ENCODE results near the gene ZMYND11.

Gene ZMYND11

DNA sequence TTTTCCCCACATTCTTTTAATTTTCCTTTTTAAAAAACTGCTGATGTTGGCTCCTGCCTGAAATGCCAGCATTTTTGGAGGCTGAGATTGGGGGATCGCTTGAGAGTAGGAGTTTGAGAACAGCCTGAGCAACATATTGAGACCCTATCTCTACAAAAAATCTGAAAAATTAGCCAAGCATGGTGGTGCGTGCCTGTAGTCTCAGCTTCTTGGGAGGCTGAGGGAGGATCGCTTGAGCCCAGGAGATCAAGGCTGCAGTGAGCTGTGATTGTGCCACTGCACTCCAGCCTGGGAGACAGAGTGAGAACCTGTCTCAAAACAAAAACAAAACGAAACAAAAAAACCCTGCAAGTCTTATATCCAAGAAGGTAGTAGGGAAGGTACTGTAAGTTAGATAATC, 51.7 kb downstream of the ZMYND11 start:
- ChIA-PET POLR2A (no interaction called here), CTCF (no interaction called here)
- TF ChIP-seq ZNF555 (tag by site-specific recombination; conservative IDR thresholded peaks at IDR 0.05), result no peak
- no peak for TF ChIP-seq ZNF501 (tag by site-specific recombination; IDR thresholded peaks at IDR 0.05)
- Histone ChIP-seq H3K9me3 (ENCODE audit: control insufficient read depth, insufficient read depth, low read depth, low read length) (no peaks in the 10 kb centered on the region), H3K4me1 (ENCODE audit: control insufficient read depth, insufficient read depth, low read length) (peaks cover 9% of the 10 kb centered on the region; the same call in 1 of the 2 replicates), H3K4me3 (ENCODE audit: low read depth, low read length) (no peak overlapping the region), H3K27ac (ENCODE audit: extremely low read depth, low read depth, low read length) (no peak overlapping the region), H3K36me3 (ENCODE audit: control insufficient read depth in 2 of 2, insufficient read depth in 1 of 2, low read length in 2 of 2) (peaks cover 5 to 8% of the 10 kb centered on the region in 2 experiments)

DNA sequence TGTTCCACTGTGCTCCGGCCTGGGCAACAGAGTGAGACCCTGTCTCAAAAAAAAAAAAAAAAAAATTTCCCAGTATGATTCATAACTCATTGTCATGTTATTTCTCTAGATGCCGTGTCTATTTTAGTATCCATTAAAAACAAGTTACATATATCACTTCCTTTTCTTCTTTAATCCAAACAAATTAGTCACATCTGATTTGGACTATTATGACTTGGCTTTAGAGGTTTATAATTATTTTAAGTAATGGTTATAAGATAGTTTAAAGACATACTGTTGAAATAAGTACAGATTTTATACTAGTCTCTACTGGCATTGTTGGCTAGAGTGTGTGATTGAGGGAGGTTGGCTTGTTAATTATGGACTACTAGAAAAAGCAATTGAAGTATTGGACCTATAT, 53.3 kb downstream of the ZMYND11 start:
- no peak overlapping the region for H3K4me3 ChIP-seq (ENCODE audit: low read depth, low read length)
- no peaks in the 10 kb centered on the region for H3K9me3 ChIP-seq (ENCODE audit: control insufficient read depth, insufficient read depth, low read depth, low read length)
- no peak overlapping the region for H3K27ac ChIP-seq (ENCODE audit: extremely low read depth, low read depth, low read length)
- peaks cover 12% of the 10 kb centered on the region; the same call in 1 of the 2 replicates for H3K4me1 ChIP-seq (ENCODE audit: control insufficient read depth, insufficient read depth, low read length)
- ChIA-PET POLR2A (no interaction called here), CTCF (no interaction called here)
- TF ChIP-seq IKZF3 (tag by site-specific recombination; IDR thresholded peaks at IDR 0.05), result no peak
- peak; percentile 72 for TF ChIP-seq SP7 (tag by site-specific recombination; IDR thresholded peaks at IDR 0.05)
- peaks cover 0 to 6% of the 10 kb centered on the region in 2 experiments; a peak in 2 of 3 replicates for H3K36me3 ChIP-seq (ENCODE audit: control insufficient read depth in 2 of 2, insufficient read depth in 1 of 2, low read length in 2 of 2)

DNA sequence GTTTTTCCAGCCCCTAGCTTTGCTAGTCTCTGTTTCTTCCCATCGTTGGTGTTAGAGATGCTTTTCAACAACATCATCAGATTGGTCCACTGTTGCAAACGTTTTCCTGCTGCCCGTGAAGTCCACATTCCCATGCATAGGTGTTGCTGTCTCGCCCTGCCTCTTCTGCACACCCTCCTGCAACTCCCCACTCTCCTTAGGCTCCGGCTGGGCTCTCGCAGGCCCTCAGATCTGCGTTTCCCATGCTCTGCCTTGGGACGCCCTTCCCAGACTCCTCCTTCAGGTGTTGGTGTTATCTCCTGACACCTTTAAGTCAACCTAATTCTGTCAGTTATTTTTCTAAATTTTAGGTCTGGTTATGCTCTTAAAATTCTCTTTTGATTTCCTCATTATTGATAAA, 55.0 kb downstream of the ZMYND11 start:
- Histone ChIP-seq H3K9me3 (ENCODE audit: control insufficient read depth, insufficient read depth, low read depth, low read length) (no peaks in the 10 kb centered on the region), H3K4me1 (ENCODE audit: control insufficient read depth, insufficient read depth, low read length) (peaks cover 12% of the 10 kb centered on the region; the same call in 1 of the 2 replicates), H3K36me3 (ENCODE audit: control insufficient read depth in 2 of 2, insufficient read depth in 1 of 2, low read length in 2 of 2) (no peaks in the 10 kb centered on the region; a peak in 1 of 3 replicates), H3K4me3 (ENCODE audit: low read depth, low read length) (no peak overlapping the region), H3K27ac (ENCODE audit: extremely low read depth, low read depth, low read length) (no peak overlapping the region)
- CTCF ChIA-PET, result no interaction called here
- POLR2A ChIA-PET, result no interaction called here
- no peak for TF ChIP-seq ZFP3 (tag by site-specific recombination; IDR thresholded peaks at IDR 0.05; ENCODE audit: low read depth)
- TF ChIP-seq ZNF16 (tag by site-specific recombination; IDR thresholded peaks at IDR 0.05; ENCODE audit: low read depth), result no peak
- TF ChIP-seq YY2 (tag by site-specific recombination; IDR thresholded peaks at IDR 0.05), result no peak
- TF ChIP-seq ZNF785 (tag by site-specific recombination; IDR thresholded peaks at IDR 0.05), result no peak
- no peak for TF ChIP-seq ZNF2 (tag by site-specific recombination; IDR thresholded peaks at IDR 0.05)
- TF ChIP-seq, protein P1, sequence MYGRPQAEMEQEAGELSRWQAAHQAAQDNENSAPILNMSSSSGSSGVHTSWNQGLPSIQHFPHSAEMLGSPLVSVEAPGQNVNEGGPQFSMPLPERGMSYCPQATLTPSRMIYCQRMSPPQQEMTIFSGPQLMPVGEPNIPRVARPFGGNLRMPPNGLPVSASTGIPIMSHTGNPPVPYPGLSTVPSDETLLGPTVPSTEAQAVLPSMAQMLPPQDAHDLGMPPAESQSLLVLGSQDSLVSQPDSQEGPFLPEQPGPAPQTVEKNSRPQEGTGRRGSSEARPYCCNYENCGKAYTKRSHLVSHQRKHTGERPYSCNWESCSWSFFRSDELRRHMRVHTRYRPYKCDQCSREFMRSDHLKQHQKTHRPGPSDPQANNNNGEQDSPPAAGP (tag by site-specific recombination; IDR thresholded peaks at IDR 0.05), result no peak
- TF ChIP-seq ZNF548 (tag by site-specific recombination; IDR thresholded peaks at IDR 0.05), result no peak
- TF ChIP-seq ZNF184 (tag by site-specific recombination; IDR thresholded peaks at IDR 0.05), result no peak
- TF ChIP-seq ZBTB48 (tag by site-specific recombination; IDR thresholded peaks at IDR 0.05), result no peak
- no peak for TF ChIP-seq ZNF514 (tag by site-specific recombination; IDR thresholded peaks at IDR 0.05)
- no peak for TF ChIP-seq GLI2 (tag by site-specific recombination; IDR thresholded peaks at IDR 0.05; ENCODE audit: borderline replicate concordance, low read depth)
- TF ChIP-seq, protein P2, sequence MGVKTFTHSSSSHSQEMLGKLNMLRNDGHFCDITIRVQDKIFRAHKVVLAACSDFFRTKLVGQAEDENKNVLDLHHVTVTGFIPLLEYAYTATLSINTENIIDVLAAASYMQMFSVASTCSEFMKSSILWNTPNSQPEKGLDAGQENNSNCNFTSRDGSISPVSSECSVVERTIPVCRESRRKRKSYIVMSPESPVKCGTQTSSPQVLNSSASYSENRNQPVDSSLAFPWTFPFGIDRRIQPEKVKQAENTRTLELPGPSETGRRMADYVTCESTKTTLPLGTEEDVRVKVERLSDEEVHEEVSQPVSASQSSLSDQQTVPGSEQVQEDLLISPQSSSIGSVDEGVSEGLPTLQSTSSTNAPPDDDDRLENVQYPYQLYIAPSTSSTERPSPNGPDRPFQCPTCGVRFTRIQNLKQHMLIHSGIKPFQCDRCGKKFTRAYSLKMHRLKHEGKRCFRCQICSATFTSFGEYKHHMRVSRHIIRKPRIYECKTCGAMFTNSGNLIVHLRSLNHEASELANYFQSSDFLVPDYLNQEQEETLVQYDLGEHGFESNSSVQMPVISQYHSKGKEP (tag by site-specific recombination; IDR thresholded peaks at IDR 0.05), result no peak
- TF ChIP-seq ZNF558 (tag by site-specific recombination; IDR thresholded peaks at IDR 0.05), result no peak
- TF ChIP-seq, protein P3, sequence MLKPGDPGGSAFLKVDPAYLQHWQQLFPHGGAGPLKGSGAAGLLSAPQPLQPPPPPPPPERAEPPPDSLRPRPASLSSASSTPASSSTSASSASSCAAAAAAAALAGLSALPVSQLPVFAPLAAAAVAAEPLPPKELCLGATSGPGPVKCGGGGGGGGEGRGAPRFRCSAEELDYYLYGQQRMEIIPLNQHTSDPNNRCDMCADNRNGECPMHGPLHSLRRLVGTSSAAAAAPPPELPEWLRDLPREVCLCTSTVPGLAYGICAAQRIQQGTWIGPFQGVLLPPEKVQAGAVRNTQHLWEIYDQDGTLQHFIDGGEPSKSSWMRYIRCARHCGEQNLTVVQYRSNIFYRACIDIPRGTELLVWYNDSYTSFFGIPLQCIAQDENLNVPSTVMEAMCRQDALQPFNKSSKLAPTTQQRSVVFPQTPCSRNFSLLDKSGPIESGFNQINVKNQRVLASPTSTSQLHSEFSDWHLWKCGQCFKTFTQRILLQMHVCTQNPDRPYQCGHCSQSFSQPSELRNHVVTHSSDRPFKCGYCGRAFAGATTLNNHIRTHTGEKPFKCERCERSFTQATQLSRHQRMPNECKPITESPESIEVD (tag by site-specific recombination; IDR thresholded peaks at IDR 0.05), result no peak
- TF ChIP-seq, protein P4, sequence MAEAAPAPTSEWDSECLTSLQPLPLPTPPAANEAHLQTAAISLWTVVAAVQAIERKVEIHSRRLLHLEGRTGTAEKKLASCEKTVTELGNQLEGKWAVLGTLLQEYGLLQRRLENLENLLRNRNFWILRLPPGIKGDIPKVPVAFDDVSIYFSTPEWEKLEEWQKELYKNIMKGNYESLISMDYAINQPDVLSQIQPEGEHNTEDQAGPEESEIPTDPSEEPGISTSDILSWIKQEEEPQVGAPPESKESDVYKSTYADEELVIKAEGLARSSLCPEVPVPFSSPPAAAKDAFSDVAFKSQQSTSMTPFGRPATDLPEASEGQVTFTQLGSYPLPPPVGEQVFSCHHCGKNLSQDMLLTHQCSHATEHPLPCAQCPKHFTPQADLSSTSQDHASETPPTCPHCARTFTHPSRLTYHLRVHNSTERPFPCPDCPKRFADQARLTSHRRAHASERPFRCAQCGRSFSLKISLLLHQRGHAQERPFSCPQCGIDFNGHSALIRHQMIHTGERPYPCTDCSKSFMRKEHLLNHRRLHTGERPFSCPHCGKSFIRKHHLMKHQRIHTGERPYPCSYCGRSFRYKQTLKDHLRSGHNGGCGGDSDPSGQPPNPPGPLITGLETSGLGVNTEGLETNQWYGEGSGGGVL (tag by site-specific recombination; IDR thresholded peaks at IDR 0.05), result no peak
- TF ChIP-seq, protein P5, sequence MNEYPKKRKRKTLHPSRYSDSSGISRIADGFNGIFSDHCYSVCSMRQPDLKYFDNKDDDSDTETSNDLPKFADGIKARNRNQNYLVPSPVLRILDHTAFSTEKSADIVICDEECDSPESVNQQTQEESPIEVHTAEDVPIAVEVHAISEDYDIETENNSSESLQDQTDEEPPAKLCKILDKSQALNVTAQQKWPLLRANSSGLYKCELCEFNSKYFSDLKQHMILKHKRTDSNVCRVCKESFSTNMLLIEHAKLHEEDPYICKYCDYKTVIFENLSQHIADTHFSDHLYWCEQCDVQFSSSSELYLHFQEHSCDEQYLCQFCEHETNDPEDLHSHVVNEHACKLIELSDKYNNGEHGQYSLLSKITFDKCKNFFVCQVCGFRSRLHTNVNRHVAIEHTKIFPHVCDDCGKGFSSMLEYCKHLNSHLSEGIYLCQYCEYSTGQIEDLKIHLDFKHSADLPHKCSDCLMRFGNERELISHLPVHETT (tag by site-specific recombination; IDR thresholded peaks at IDR 0.05), result no peak
- TF ChIP-seq ZNF549 (tag by site-specific recombination; IDR thresholded peaks at IDR 0.05), result no peak
- TF ChIP-seq ZNF24 (tag by site-specific recombination; IDR thresholded peaks at IDR 0.05), result no peak
